Ascending aorta (tissue), 2 donors: ENCODE data around the gene DPP7. TPM values are rescaled to one million over a fixed set of nuclear protein-coding genes. Genes with fewer than 3 reads are reported as not detected.

Experiments used
- DNase-seq, 2 donors: peaks; one replicate each; pipeline ENCODE4 v3.0.0-alpha.2; 2019; ENCODE audit warnings: low spot score in 2 of 2
- H3K27ac ChIP-seq, 2 donors: fragments of 200-600 bp; sonication (generic); one replicate each; pipeline ENCODE4 v1.5.1; 2016 to 2017; ENCODE audit warnings: mild to moderate bottlenecking in 1 of 2
- H3K27me3 ChIP-seq: fragments of 200-600 bp; sonication (generic); one replicate; pipeline ENCODE4 v1.5.1; 2017
- H3K36me3 ChIP-seq, 2 donors: fragments of 200-600 bp; sonication (generic); one replicate each; pipeline ENCODE4 v1.5.1; 2016
- H3K4me1 ChIP-seq, 2 donors: fragments of 200-600 bp; sonication (generic); one replicate each; pipeline ENCODE4 v1.5.1; 2016 to 2017; ENCODE audit warnings: mild to moderate bottlenecking in 1 of 2
- H3K4me3 ChIP-seq, 2 donors: fragments of 200-600 bp; sonication (generic); one replicate each; pipeline ENCODE4 v1.5.1; 2016 to 2017; ENCODE audit warnings: mild to moderate bottlenecking in 1 of 2
- H3K9me3 ChIP-seq, 2 donors: fragments of 200-600 bp; sonication (generic); one replicate each; pipeline ENCODE4 v1.5.1; 2016
- intact Hi-C: fragments of 100-400 bp; cut with DNase I; formaldehyde crosslinking; loops from one replicate; pipeline ENCODE4 v1.15.1; 2023
- total RNA-seq: library from RNA; depleted of rRNA; stranded (reverse); fragments of >200 nt; gene quantifications from one replicate; pipeline ENCODE4 v1.1.0, GENCODE V29; 2016
- TF ChIP-seq, protein P1 (sequence below), 3 experiments: fragments of 200-600 bp in 2 of 3; fragments of 450-650 bp in 1 of 3; sonication (generic) in 2 of 3; IDR thresholded peaks; one replicate each; pipeline ENCODE4 v1.5.1; 2016 to 2019; ENCODE audit warnings: antibody characterized with exemption in 3 of 3, mild to moderate bottlenecking in 1 of 3, moderate library complexity in 1 of 3

The DPP7 gene
- total RNA-seq, 1 donor from 2014 or later = 176 TPM

- intact Hi-C loops = no loop called here
- TF ChIP-seq, protein P1, sequence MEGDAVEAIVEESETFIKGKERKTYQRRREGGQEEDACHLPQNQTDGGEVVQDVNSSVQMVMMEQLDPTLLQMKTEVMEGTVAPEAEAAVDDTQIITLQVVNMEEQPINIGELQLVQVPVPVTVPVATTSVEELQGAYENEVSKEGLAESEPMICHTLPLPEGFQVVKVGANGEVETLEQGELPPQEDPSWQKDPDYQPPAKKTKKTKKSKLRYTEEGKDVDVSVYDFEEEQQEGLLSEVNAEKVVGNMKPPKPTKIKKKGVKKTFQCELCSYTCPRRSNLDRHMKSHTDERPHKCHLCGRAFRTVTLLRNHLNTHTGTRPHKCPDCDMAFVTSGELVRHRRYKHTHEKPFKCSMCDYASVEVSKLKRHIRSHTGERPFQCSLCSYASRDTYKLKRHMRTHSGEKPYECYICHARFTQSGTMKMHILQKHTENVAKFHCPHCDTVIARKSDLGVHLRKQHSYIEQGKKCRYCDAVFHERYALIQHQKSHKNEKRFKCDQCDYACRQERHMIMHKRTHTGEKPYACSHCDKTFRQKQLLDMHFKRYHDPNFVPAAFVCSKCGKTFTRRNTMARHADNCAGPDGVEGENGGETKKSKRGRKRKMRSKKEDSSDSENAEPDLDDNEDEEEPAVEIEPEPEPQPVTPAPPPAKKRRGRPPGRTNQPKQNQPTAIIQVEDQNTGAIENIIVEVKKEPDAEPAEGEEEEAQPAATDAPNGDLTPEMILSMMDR (IDR thresholded peaks at IDR 0.05) = no peak
- Histone ChIP-seq H3K27me3 (peaks cover 17% of the 10 kb centered on the region), H3K4me1 (no peaks in the 10 kb centered on the region), H3K27ac (no peak overlapping the region), H3K4me3 (no peak overlapping the region), H3K9me3 (no peaks in the 10 kb centered on the region), H3K36me3 (no peaks in the 10 kb centered on the region)
- DNase-seq = no peak
Measured at GRCh38 chr9:137140151-137141012, 25.8 kb upstream of the DPP7 start.

DNA sequence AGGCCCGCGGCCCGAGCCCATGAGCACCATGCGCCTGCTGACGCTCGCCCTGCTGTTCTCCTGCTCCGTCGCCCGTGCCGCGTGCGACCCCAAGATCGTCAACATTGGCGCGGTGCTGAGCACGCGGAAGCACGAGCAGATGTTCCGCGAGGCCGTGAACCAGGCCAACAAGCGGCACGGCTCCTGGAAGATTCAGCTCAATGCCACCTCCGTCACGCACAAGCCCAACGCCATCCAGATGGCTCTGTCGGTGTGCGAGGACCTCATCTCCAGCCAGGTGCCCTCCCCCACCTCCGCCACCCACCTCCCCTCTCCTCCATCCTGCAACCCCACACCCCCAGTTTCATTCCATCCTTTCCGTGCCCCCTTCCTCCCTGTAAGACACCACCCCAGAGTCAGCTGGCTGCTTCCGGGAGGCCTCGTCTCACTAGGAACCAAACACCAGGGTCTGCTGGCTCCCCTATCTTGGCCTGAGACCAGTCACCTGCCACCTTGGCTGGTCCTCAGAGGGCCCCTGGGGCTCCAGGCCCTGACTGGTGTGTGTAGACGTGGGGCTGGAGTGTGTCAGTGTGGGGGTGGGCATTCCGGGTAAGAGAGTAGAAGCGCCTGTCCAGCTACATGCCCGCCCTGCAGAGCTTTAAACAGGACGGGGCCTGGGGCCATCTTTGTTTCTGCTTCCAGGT is 25.1 kb upstream of the DPP7 start:
- no peak overlapping the region for H3K4me3 ChIP-seq
- peaks cover 17% of the 10 kb centered on the region for H3K27me3 ChIP-seq
- no peak for DNase-seq
- TF ChIP-seq, protein P1 (IDR thresholded peaks at IDR 0.05) = no peak
- no peaks in the 10 kb centered on the region for H3K9me3 ChIP-seq
- no peak overlapping the region for H3K27ac ChIP-seq
- H3K4me1 ChIP-seq = no peaks in the 10 kb centered on the region
- no peaks in the 10 kb centered on the region for H3K36me3 ChIP-seq
- intact Hi-C loops = no loop called here

- Histone ChIP-seq H3K27me3 (peaks cover 17% of the 10 kb centered on the region), H3K36me3 (no peaks in the 10 kb centered on the region), H3K4me3 (peak within 1 kb of the TSS in 1 of 2 donors; percentile 32), H3K4me1 (no peaks in the 10 kb centered on the region), H3K9me3 (no peaks in the 10 kb centered on the region), H3K27ac (no peak within 1 kb of the TSS)
- TF ChIP-seq, protein P1 (IDR thresholded peaks at IDR 0.05) = no peak
- no peak for DNase-seq
- intact Hi-C loops = no loop called here
Measured at GRCh38 chr9:137138722-137139467, 24.4 kb upstream of the DPP7 start, which contains the start of gene GRIN1. Gene GRIN1, plus strand, starts transcription at chr9:137139154. Its CDS starts 333 bp downstream, at chr9:137139487.

- TF ChIP-seq, protein P1 (IDR thresholded peaks at IDR 0.05) = no peak
- H3K27me3 ChIP-seq = peaks cover 17% of the 10 kb centered on the region
- intact Hi-C loops = no loop called here
Measured at GRCh38 chr9:137138058-137138721, 23.7 kb upstream of the DPP7 start.

More at GRCh38 chr9:137138058-137138721, 23.7 kb upstream of the DPP7 start:
- H3K4me3 ChIP-seq = no peak overlapping the region
- no peak for DNase-seq
- no peak overlapping the region for H3K27ac ChIP-seq
- no peaks in the 10 kb centered on the region for H3K36me3 ChIP-seq
- no peaks in the 10 kb centered on the region for H3K9me3 ChIP-seq
- no peaks in the 10 kb centered on the region for H3K4me1 ChIP-seq
